ENCODE data around the gene POLRMT. TPM values are rescaled to one million over a fixed set of nuclear protein-coding genes. Genes with fewer than 3 reads are reported as not detected.

The POLRMT gene
- total RNA-seq (10 to 100 TPM; 88.4 to 92.3 TPM), polyA plus RNA-seq (10 to 100 TPM; 33.2 to 71.1 (median 37.4) TPM), total RNA-seq (59.1 to 127 (median 103) reads per million in 6 experiments)

DNA sequence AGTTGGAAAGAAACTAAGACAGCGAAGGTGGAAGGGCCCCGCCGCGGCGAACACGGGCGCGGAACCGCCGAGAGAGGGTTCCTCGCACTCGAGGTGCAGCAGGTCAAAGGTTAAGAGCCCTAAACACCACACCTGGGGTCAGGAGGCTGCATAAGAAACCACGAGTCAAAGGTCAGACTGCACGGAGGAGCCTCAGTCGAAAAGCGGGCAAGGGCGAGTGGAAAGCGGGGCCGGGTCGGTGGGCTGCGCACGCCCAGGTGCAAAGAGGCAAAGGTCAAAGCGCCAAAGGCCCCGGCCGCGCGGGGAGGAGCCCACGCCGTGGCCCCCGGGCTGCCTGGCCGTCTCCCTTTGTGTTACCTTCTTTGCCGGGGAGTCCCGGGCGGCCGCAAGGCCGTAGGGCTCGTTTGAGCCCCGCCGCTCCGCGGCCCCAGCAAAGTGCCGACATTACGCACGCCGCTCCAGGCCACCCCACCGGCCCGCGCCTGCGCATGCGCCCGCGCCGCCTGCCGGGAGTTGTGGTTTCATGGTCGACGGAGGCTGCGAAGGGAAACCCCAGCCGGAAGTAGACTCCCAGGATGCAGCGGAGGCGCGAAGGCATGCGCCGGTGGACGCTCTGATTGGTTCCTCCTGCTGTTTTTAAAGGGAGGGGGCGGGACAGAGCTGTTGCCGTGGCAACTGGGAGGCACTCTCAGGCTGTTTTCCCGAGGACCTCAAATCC is at the start of gene POLRMT:
TSS of gene POLRMT (minus strand) at position 470 of the 718 bp plus-strand sequence. CDS start at position 445, 25 bp downstream.
- H3K4me3 Mint-ChIP-seq, result peak within 1 kb of the TSS; percentile 90 to 98 (median 96)
- DNase-seq, result peak; percentile 91 to 98 (median 95)

DNA sequence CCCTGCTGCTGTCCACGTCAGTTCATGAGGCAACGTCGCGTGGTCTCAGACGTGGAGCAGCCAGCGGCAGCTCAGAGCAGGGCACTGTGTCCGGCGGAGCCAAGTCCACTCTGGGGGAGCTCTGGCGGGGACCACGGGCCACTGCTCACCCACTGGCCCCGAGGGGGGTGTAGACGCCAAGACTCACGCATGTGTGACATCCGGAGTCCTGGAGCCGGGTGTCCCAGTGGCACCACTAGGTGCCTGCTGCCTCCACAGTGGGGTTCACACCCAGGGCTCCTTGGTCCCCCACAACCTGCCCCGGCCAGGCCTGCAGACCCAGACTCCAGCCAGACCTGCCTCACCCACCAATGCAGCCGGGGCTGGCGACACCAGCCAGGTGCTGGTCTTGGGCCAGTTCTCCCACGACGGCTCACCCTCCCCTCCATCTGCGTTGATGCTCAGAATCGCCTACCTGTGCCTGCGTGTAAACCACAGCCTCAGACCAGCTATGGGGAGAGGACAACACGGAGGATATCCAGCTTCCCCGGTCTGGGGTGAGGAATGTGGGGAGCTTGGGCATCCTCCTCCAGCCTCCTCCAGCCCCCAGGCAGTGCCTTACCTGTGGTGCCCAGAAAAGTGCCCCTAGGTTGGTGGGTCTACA is 49.5 kb upstream of the POLRMT start:
- no peak for DNase-seq
- H3K36me3 Mint-ChIP-seq, result no peaks in the 10 kb centered on the region
- peak overlapping the region in 3 of 10 donors; percentile 43 to 86 (median 57) for H3K27ac Mint-ChIP-seq
- H3K4me1 Mint-ChIP-seq, result peaks cover 0 to 12% (median 4%) of the 10 kb centered on the region in 4 donors
- no peak for ATAC-seq
- POLR2A ChIA-PET, result interaction anchor here (0.7 kb wide), 1 partner anchor 34 kb away, joined by 3 read pairs; no protein-coding TSS in a partner anchor
- H3K27me3 Mint-ChIP-seq, result no peaks in the 10 kb centered on the region
- no peak overlapping the region for H3K4me3 Mint-ChIP-seq
- no peaks in the 10 kb centered on the region for H3K9me3 Mint-ChIP-seq

More for the DNA sequence above, at the start of gene POLRMT:
- POLR2A ChIA-PET, result interaction anchor here (0.6 to 1.8 kb wide), 16 partner anchors 8 to 471 kb away, joined by 3 to 19 read pairs (median 5); partner anchors contain the start of gene RNF126
- H3K36me3 Mint-ChIP-seq, result peaks cover 0 to 25% (median 4%) of the 10 kb centered on the region in 3 donors
- peak; percentile 97 for ATAC-seq
- peak within 1 kb of the TSS; percentile 86 to 97 (median 95) for H3K27ac Mint-ChIP-seq
- H3K9me3 Mint-ChIP-seq, result no peaks in the 10 kb centered on the region
- peaks cover 13 to 40% (median 32%) of the 10 kb centered on the region in 4 donors for H3K4me1 Mint-ChIP-seq
- no peaks in the 10 kb centered on the region for H3K27me3 Mint-ChIP-seq

DNA sequence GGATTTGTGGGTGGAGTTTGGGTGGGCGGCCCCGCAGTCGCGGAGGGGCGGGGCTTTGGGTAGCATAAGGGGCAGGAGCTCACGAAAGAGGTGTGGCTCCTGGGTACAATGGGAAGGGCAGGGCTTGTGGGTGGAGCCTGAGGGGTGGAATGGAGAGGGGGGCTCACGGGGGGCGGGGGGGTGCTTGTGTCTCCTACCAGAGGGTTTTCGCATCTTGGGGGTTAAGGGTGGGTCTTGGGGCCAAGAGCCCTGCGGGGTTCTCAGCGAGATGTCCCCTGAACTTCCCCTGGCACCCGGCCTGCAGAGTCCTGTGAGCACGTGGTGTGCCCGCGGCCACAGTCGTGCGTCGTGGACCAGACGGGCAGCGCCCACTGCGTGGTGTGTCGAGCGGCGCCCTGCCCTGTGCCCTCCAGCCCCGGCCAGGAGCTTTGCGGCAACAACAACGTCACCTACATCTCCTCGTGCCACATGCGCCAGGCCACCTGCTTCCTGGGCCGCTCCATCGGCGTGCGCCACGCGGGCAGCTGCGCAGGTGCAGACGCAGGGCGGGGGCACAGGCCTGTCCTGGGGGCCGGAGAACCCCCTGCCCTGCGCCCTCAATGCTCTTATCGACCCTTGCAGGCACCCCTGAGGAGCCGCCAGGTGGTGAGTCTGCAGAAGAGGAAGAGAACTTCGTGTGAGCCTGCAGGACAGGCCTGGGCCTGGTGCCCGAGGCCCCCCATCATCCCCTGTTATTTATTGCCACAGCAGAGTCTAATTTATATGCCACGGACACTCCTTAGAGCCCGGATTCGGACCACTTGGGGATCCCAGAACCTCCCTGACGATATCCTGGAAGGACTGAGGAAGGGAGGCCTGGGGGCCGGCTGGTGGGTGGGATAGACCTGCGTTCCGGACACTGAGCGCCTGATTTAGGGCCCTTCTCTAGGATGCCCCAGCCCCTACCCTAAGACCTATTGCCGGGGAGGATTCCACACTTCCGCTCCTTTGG is 48.0 kb upstream of the POLRMT start:
- peaks cover 0 to 12% (median 4%) of the 10 kb centered on the region in 4 donors for H3K4me1 Mint-ChIP-seq
- H3K27ac Mint-ChIP-seq, result peak overlapping the region; percentile 86 to 99 (median 98)
- DNase-seq (peak in 8 of 10 donors; percentile 34 to 92 (median 62)), ATAC-seq (no peak)
- no peaks in the 10 kb centered on the region for H3K9me3 Mint-ChIP-seq
- H3K36me3 Mint-ChIP-seq, result no peaks in the 10 kb centered on the region
- peak overlapping the region; percentile 75 to 99 (median 96) for H3K4me3 Mint-ChIP-seq
- H3K27me3 Mint-ChIP-seq, result peaks cover 0 to 3% (median 0%) of the 10 kb centered on the region in 5 donors
- POLR2A ChIA-PET, result interaction anchor here (0.6 to 1.5 kb wide), 4 partner anchors 20 to 175 kb away, joined by 4 to 5 read pairs (median 4); no protein-coding TSS in a partner anchor

DNA sequence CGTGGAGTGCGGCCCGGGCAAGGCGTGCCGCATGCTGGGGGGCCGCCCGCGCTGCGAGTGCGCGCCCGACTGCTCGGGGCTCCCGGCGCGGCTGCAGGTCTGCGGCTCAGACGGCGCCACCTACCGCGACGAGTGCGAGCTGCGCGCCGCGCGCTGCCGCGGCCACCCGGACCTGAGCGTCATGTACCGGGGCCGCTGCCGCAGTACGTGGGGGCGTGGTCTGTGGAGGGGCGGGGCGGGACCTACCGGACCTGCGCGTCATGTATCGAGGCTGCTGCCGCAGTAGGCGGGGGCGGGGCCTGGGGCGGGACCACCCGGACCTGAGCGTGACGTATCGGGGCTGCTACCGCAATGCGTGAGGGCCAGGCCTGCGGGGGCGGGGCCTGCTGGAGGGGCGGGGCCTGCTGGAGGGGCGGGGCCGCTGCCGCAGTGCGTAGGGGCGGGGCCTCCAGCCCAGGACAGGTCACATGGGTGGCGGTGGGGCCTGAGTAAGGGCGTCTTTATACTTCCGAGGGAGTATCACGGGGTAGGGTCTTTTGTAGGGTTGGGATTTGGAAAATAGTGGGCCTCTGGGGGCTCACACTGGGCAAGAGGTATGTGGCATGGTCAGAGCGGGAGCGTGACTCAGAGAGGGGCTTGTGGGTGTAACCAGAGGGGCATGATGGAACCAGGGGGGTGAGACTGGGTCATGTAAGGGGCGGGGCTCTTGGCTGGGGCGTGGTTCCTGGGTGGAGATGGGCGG is 47.1 kb upstream of the POLRMT start:
- no peaks in the 10 kb centered on the region for H3K9me3 Mint-ChIP-seq
- peaks cover under 1 to 8% (median 1%) of the 10 kb centered on the region in 5 donors for H3K27me3 Mint-ChIP-seq
- H3K4me1 Mint-ChIP-seq, result peaks cover 0 to 15% (median 5%) of the 10 kb centered on the region in 4 donors
- POLR2A ChIA-PET, result interaction anchor here (0.6 to 2.0 kb wide), 7 partner anchors 17 to 174 kb away, joined by 4 to 15 read pairs (median 4); partner anchors contain the start of gene RNF126
- peak; percentile 79 to 80 for ATAC-seq
- peak; percentile 97 to 100 (median 100) for DNase-seq
- peak overlapping the region; percentile 86 to 99 (median 98) for H3K27ac Mint-ChIP-seq
- H3K36me3 Mint-ChIP-seq, result no peaks in the 10 kb centered on the region
- H3K4me3 Mint-ChIP-seq, result peak overlapping the region; percentile 75 to 99 (median 96)

DNA sequence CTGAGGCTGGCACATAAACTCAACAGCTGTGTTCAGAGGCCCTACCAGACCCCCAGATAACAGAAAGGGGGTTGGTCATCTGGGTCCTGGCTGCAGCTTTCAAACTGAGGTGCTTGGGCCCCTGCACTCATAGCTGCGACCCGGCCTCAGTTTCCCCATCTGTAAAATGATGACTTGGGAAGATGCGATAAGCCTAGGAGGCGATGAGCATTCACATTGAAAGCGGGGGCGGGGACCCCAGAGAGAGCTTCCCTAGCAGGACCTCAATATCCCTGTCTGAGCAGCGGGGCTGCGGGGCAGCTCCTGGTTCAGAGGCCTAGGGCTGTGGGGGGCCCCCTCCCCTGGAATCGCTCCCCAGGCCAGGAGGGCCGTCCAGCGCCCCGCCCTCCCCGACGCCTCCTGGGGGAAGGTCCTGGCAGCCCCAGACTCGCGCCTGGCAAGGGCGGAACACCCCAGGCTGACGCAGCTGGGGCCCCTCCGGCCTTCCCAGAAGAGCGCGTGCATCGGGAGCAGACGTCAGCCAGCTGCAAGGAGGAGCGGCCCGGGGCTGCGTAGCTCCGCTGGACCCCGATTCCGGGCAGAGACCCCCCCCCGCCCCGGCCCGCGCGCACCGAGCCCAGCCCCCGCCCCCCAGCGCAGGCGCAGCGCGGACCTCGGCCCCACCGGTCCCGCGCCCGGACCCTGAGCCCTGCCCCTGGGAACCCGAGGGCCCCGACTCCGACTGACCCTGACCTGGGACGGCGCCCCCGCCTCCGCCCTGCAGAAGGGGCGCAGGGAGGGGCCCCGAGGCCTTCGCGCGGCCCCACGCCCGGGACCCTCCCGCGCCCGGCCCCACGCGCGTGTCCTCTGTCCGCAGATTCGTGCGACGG is 46.3 kb upstream of the POLRMT start:
- ATAC-seq, result peak in 1 of 2 donors; percentile 2
- peaks cover 5 to 15% (median 6%) of the 10 kb centered on the region in 5 donors for H3K27me3 Mint-ChIP-seq
- H3K4me1 Mint-ChIP-seq, result peaks cover 0 to 19% (median 7%) of the 10 kb centered on the region in 4 donors
- H3K27ac Mint-ChIP-seq, result peak overlapping the region in 5 of 10 donors; percentile 13 to 63 (median 58)
- peak in 6 of 10 donors; percentile 19 to 39 (median 34) for DNase-seq
- POLR2A ChIA-PET, result interaction anchor here (0.5 to 2.0 kb wide), 7 partner anchors 9 to 75 kb away, joined by 3 to 15 read pairs (median 4); partner anchors contain the start of genes POLRMT and RNF126
- H3K9me3 Mint-ChIP-seq, result no peaks in the 10 kb centered on the region
- no peaks in the 10 kb centered on the region for H3K36me3 Mint-ChIP-seq
- peak overlapping the region; percentile 56 to 97 (median 76) for H3K4me3 Mint-ChIP-seq

DNA sequence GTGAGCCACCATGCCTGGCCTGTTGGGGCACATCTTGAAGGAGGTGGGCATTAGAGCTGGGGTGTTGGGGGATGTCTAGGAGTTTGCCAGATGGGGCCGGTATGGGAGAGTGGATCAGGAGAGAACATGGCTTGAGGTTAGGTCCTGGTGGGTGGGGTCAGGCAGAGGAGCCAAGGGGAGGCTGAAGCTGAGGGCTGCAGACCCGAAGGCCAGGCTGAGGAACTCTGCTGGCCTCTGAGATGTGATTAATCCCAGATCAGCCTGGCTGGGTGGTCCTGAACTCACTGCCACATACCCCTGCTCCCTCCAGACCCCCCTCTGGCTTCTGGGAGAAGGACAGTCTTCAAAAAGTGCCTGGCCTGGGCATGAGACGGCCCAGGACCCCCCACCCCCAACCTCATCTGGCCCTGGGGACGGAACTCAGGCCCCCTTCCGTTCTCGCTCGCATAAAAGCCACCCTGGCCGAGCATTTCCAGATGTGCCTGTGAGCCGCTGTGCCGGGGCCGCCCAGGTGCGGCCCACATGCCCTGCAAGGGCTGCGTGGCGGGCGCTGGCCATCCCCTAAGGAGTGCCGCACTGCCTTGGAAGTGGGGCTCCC is 45.6 kb upstream of the POLRMT start:
- ATAC-seq (no peak), DNase-seq (no peak)
- Mint-ChIP-seq H3K4me3 (peak overlapping the region; percentile 56 to 84 (median 74)), H3K27ac (peak overlapping the region in 4 of 10 donors; percentile 49 to 60 (median 54)), H3K4me1 (peaks cover 0 to 19% (median 7%) of the 10 kb centered on the region in 4 donors), H3K27me3 (peaks cover 5 to 19% (median 7%) of the 10 kb centered on the region in 5 donors), H3K36me3 (no peaks in the 10 kb centered on the region), H3K9me3 (no peaks in the 10 kb centered on the region)
- POLR2A ChIA-PET, result interaction anchor here (0.5 to 2.0 kb wide), 5 partner anchors 8 to 45 kb away, joined by 3 to 15 read pairs (median 4); partner anchors contain the start of genes POLRMT and RNF126

DNA sequence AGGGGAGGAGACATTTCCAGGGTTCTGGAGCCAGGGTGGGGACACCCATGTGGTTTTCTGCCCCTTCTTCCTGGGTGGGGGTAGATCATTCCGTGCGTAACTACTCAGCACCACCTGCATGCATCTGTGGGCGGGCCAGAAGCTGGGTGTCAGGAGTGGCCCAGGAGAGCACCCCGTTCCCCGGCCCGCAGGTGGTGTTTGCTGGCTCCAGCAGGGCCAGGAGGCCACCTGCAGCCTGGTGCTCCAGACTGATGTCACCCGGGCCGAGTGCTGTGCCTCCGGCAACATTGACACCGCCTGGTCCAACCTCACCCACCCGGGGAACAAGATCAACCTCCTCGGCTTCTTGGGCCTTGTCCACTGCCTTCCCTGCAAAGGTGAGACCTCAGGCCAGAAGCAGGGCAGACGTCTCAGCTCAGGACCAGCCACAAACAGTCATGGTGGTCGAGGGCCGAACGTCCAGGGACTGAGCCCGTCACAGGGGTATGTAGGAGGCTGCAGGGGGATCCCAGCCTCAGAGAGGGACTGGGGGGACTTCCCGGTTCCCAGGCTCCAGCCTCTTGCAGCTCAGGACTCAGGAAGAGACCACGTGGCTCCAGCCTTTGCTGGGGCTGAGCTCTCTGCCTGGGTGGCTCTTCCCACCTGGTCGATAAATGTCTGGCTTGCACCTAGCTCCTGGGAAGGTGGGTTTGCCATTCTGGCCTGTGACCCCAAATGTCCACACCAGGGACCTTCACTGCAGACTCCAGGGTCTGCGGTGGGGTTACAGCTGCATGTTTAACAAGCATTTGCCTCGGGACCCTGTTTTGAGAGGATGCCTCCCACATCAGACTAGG is 44.5 kb upstream of the POLRMT start:
- H3K27ac Mint-ChIP-seq, result peak overlapping the region in 2 of 10 donors; percentile 51 to 53
- DNase-seq, result no peak

DNA sequence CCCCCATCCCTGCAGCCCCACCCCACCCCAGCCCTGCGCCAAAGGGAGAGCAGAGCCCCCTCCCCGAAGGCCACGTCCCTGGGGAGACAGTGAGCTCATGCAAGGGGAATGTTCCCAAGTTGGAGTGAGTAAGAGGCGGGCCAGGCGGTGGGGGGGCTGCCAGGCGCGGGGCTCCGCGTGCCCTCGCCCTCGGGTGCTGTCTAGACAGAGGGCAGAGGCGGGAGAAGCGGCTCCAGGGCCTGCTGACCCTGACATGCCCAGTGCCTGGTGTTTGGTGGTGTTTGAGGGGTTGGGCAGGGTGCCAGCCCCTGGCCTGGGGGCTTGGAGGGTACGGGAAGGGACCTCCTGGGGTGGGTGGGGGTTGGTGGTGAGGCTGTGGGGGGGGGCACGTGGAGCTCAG is 43.9 kb upstream of the POLRMT start:
- H3K4me3 Mint-ChIP-seq, result no peak overlapping the region
- no peaks in the 10 kb centered on the region for H3K36me3 Mint-ChIP-seq
- peaks cover 0 to 19% (median 8%) of the 10 kb centered on the region in 4 donors for H3K4me1 Mint-ChIP-seq
- no peaks in the 10 kb centered on the region for H3K9me3 Mint-ChIP-seq
- no peak overlapping the region for H3K27ac Mint-ChIP-seq
- ATAC-seq (no peak), DNase-seq (no peak)
- peaks cover 7 to 27% (median 11%) of the 10 kb centered on the region in 5 donors for H3K27me3 Mint-ChIP-seq
- POLR2A ChIA-PET, result interaction anchor here (0.5 to 1.6 kb wide), 4 partner anchors 14 to 27 kb away, joined by 4 to 8 read pairs (median 6); partner anchors contain the start of genes PRSS57 and RNF126

More for the DNA sequence above, 44.5 kb upstream of the POLRMT start:
- Mint-ChIP-seq H3K9me3 (no peaks in the 10 kb centered on the region), H3K36me3 (no peaks in the 10 kb centered on the region), H3K4me3 (peak overlapping the region in 6 of 10 donors; percentile 31 to 84 (median 50)), H3K4me1 (peaks cover 0 to 19% (median 8%) of the 10 kb centered on the region in 4 donors), H3K27me3 (peaks cover 7 to 24% (median 11%) of the 10 kb centered on the region in 5 donors)
- ATAC-seq, result no peak
- POLR2A ChIA-PET, result interaction anchor here (1.0 to 1.6 kb wide), 2 partner anchors 15 to 17 kb away, joined by 4 to 8 read pairs; partner anchors contain the start of genes PRSS57 and RNF126
